ENCODE data around the gene FRRS1.
"Not testable (repeated sequence)": the region's sequence is repeated elsewhere in the genome, so short reads cannot be mapped to it uniquely, and the experiment has no call there.

Gene FRRS1

DNA sequence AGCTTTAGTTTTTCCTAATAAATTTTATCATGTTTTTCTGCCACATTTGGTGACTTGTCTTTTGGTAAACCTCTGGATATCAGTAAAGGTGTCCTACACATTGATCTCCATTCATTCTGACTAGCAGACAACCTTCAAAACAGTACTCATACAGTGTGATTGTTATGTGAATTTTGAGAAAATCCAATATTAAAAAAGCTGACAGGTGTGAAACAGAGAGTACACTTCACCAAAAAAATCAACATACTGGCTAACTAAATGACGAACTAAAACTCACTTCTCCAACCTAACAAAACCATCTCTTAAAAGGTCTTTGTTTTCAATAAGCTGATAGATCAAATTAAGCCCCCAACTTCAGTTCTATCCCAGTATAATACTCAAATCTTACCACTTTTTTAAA, 1.5 kb downstream of the FRRS1 start:
- no peak for DNase-seq

DNA sequence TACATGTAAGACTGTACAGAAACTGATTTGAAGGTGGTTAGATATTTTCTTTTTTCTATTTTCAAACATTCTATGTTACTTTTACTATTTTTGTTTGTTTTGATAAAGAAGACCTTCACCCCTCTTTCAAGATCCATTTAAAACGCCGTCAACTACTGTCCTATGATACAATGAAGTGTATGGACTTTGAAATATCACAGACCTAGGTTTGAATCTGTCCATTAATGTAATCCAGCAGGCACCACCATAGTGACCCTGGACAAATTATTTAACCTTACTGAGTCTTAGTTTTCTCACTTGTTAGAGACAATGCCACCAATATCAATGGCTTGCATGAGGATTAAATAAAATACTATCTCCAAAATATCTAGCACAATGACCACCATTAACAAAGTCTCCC, 2.0 kb downstream of the FRRS1 start:
- no peak for DNase-seq

DNA sequence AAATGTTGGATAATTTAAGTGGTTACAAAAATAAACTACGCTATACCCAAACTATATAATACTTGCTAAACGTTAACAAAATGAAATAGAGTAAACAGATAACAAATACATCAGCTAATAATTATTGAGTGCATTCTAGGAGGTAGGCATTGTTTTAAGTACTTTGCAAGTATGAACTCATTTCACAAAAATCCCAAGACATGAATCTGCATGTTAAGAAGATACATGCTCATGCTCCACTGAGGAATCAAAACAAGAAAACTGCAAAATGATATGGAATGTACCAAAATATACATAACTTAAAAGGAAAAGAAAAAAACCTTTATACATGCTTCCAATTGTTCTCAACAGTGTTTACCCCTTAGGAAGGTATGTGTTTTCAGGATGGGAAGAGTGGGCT, 2.5 kb downstream of the FRRS1 start:
- no peak for DNase-seq

DNA sequence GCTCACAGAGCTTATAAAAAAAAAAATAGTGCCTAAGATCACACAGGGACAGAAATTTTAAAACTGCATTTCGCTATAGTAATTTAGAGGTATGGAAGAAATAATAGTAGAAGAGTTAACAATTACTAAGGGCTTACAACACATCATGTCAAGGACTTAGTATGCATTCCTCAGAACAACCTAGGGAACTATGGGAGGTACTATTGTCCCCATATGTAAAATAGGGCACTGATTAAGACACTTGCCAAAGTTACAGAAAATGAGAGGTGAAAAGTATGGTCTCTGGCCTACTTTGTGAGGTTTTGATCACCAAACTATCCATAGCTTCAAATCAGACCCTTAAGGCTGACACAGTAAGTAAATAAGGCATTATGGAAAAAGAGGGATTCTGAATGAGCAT, 4.7 kb downstream of the FRRS1 start:
- DNase-seq = no peak

DNA sequence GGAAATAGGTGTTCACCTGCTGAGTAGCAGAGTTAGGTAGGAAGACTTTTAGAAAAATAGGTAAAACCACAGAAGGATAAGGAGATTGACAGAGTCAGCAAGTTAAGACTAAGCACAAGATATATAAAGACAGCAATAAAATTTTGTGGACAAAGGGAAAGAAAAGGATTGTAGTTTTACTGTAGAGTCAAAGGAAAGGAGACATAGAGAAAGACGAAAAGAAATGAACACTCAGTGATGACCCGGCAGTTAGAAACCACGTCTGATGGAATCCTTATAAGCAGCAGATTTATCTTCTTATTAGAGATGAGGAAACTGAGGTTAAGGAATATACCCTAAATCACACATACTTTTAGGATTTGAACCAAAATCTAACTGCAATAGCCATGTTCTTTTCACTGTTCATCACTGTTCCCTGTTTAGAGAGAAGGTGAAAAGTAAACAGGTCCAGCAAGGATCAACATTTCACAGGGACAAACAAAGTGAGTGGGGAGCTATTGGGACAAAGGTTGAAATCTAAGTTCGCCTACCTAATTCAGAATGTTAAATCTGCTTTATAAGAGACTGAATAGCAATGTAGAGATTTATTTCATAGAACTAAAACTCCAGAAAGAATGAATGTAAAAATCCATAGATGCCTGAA, 6.8 kb downstream of the FRRS1 start:
- no peak for DNase-seq

DNA sequence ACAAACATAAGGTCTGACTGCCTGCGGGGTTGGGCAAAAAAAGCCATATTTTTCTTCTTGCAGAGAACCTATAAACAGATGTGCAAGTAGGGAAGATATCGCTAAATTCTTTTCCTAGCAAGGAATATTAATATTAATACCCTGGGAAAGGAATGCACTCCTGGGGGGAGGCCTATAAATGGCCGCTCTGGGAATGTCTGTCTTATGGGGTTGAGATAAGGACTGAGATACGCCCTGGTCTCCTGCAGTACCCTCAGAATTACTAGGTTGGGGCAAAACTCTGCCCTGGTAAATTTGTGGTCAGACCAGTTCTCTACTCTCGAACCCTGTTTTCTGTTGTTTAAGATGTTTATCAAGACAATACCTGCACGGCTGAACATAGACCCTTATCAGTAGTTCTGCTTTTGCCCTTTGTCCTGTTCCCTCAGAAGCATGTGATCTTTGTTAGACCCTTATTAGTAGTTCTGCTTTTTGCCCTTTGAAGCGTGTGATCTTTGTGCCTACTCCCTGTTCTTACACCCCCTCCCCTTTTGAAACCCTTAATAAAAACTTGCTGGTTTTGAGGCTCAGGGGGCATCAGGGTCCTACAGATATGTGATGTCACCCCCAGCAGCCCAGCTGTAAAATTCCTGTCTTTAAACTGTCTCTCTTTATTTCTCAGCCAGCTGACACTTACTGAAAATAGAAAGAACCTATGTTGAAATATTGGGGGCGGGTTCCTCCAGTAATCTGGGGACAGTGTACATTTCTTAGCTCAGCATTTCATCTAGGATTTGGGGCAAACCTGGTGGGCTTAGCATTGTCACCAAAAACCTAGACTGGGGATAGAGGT, 7.5 kb downstream of the FRRS1 start:
- not testable (repeated sequence) for DNase-seq

DNA sequence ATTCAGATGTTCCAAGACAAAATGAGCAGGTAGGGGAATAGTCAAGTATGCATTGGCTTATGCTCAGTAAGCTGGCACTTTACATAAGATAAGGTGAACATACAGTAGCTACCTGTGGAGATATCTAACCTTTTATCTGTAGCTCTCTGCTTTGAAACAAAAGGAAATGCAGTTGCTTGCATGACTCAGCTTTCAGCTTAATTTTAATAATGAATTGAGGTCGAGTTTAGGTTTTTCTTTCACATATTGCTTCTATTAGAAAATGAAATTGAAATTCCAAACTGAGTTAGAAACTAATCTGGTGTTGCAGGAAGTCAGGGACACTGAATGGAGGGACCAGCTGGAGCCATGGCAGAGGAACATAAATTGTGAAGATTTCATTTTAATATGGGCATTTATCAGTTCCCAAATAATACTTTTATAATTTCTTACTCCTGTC, 8.3 kb downstream of the FRRS1 start:
- no peak for DNase-seq

DNA sequence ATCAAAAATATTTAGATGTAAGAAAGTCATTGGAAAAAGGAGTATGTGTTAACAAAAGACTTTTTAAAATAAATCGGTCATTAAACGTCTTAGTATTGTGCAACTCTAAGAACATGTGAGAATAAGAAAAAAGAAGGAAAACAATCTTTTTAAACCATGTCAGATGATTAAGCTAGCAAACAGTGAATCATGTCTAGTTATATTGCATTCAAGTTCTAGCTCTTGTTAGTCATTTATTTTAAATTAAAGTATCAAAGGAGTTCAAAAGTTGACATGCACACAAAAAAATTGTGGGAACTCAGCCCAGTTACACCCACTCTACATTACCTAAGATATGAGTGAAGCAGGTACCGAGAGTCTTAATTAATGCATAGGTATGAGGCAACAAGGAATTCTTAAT, 9.8 kb downstream of the FRRS1 start:
- no peak for DNase-seq

DNA sequence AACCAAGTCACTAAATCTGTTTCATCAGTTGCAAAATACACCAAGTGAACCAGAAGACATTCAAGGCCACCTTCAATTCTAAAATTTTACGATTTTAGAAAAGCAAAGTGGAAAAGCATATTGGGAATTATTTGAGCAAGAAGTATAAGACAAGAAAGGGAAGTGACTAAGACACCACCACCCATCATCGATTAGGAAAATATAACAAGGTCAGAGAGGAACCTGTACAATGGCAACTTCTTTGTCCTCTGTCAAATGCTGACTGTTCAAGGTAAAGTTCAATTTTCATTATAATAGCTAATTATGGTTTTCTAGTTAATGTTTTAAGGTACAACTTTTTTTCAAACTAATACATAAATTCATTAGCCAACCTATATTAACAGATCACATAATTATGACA, 10.8 kb downstream of the FRRS1 start:
- DNase-seq = no peak

DNA sequence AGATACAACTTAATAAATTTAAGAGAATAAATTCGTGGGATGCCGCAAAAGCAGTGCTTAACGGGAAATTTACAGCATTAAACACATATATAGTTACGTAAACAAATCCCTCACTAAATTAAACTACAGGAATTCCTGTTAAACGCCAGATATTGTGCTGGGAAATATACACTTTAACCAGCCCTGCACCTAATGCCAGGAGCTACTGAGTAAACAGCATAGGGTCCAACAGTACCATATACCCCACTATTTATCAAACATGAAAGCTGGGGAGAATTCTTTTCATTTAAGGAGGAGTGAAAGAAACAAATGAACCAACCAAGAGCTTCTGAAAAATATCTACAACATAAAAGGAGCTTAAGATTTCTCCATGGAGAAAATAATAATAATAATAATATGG, 11.7 kb downstream of the FRRS1 start:
- DNase-seq = no peak

DNA sequence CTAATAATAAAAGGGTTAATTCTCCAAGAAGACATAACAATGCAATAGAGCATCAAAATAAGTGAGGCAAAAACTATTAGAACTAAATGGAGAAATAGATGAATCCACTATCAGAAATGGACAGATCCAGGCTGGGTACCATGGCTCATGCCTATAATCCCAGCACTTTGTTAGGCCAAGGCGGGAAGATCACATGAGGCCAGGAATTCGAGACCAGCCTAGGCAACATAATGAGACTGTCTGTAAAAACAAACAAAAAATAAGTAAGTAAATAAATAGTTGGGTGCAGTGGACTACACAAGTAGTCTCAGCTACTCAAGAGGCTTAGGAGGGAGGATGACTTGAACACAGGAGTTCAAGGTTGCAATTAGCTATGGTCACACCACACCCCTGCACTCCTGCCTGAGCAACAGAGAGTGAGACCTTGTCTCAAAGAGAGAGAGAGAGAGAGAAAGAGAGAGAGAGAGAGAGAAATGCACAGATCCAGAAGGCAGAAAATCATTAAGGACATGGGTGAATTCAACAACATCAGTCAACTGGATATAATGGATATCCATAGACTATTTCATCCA, 12.3 kb downstream of the FRRS1 start:
- DNase-seq = no peak

DNA sequence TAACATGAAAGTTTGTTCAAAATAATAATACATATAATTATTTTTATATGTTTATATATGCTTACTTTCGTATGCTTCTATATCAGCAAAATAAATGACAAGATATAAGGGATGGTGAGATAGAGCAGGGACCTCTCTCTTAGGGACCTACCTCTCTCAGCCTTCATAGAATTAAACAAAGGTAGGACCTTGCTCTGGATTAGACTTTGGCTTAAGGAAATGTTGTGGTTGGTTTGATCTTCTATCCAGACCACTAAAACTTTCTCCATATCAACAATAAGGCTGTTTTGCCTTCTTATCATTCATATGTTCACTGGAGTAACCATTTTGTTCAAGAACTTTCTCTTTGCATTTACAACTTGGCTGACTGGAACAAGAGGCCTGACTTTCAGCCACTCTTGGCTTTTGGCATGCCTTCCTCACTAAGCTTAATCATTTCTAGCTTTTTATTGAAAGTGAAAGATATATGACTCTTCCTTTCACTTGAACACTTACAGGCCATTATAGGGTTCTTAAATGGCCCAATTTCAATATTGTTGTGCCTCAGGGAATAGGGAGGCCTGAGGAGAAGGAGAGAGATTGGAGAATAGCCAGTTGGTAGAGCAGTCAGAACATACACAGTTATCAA, 14.4 kb downstream of the FRRS1 start:
- no peak for DNase-seq

DNA sequence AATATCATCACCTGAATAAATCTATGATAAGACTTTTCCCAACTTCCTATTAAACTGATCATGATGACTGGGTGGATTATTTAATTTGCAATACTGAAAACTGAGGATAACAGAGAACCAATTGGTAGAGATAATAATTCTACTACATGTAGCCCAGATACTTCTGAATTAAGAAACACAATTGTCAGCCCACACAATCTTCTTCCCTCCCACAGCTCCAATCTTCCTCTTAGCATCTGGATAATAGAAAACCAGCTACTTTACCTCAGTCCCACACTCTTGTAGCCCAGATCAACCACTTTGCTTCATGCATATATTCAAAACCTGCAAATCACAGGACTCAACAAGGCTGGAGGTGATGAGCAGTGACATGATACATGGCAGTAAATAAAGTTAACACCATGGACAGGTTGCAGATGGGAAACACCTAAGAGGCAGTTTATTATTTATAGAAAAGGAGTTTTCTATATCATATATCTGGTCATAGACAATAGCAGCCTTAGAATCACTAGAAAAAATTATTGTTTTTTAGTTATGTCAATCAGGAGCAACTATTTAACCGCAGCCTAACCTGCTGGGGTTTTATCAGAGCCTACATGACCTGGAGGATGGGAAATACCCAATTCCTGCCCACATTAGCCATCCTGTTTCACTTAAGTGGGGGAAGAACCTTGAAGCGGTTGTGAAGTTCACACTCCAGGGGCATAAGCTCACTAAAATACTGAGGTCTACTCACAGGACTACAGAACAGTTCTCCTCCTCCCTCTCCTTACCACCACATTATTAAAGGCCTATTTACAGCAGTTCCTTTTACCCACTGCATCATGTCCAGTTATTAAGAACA, 16.7 kb downstream of the FRRS1 start:
- no peak for DNase-seq

DNA sequence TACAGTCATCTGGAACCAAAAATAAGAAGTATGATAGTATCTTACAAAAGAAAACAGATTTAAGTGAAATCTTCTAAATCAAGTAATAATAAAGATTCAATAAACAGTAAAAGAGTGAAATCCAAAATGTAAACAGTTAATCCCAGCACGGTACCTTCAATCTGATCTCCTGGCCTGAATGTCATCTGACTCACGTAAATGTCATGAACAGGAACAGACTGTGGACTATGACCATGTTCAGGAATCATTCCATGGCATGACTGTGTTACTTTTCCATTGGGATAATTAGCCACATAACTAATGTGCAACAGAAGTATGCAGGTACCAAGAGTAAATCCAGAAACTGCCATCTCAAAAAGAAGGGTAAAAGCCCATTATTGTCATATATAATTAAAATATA, 18.0 kb downstream of the FRRS1 start:
- no peak for DNase-seq

DNA sequence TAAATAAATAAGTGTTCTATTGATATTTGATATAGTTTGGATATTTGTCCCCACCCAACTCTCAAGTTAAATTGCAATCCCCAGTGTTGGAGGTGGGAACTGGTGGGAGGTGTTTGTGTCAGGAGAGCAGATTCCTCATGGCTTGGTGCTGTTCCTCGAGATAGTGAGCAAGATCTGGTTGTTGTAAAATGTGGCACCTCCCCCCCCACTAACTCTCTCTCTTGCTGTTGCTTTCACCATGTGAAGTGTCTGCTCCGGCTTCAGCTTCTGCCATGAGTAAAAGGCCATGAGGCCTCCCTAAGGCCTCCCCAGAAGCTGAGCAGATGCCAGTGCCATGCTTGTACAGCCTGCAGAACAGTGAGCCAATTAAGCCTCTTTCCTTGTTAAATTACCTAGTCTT, 20.8 kb downstream of the FRRS1 start:
- DNase-seq = no peak

DNA sequence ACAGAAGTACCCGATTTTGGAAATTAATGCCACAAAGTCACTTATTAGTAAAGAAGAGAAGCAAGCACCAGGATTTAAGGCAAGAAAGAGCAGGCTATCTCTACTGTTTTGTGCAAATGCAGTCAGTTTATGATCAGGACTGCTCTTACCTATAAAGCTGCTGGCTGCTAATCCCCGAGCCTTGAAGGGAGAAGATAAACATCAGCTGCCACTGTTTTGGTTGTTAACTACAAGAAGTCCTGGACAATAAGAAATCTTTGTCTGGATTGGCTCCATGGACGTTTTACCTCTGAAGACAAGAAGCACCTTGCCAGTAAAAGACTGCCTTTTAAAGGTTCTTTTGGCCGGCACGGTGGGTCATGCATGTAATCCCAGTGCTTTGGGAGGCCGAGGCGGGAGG, 21.4 kb downstream of the FRRS1 start:
- no peak for DNase-seq

DNA sequence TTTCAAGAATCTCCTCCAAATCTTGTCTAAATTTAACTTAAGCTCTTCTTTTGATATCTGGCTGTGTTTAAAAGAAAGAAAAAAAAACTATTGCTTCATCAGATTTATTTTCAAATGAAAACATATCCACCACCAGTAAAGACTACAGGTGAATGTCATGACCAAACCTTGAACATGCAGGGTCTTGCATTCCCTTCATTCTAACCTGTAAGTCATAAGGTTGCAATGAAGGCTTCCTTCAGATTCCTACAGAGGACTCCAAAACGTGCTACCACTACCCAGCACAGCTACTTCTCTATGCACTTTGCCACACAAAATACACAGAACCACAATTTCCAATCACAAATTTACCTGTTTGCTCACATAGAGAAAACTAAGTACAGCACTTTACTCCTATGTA, 26.3 kb downstream of the FRRS1 start:
- DNase-seq = no peak

DNA sequence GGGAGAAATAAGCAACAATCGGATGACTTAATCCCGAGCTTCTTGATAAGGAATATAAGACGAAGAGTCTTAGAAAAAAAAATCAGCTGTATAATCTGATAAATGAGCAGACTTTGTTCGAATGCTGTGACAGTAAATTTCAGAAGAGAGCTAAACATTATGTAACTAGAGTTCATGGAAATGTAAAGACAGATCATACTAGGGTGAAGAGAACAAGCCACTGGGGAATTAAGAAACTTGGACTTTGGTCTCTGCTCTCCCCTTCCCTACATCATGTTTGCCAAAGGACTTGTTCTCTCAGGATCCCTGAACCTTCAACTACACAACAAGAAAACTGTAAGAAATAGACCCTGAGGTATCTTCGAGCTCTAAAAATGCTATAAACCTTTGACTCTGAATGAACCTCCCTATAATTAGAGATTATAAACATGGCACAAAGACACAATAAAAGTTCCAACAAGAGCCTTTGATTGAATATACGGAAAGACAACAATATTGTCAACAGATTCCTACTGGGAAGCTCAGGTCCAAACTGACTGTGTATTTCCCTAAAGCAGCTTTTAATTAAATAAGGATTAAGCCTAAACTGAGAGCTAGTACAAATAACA, 27.5 kb downstream of the FRRS1 start:
- DNase-seq = no peak

DNA sequence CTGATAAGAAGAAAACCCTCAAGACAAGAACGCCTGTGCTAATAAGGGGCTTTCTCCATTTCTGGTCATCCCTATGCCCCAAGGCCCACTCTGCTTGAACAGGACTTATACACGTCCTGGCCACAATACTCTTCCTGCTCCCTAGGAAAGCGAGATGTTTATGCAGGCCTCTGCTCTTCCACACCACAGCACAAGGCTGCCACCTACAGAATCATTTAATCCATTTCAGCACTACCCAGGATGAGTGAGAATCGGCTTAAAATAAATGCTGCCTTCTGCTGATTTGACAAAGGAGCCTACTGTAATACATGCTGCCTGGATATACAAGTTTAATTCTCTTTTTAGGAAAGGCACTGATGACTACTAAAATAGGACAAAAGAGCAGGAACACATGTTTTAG, 29.4 kb downstream of the FRRS1 start:
- no peak for DNase-seq

DNA sequence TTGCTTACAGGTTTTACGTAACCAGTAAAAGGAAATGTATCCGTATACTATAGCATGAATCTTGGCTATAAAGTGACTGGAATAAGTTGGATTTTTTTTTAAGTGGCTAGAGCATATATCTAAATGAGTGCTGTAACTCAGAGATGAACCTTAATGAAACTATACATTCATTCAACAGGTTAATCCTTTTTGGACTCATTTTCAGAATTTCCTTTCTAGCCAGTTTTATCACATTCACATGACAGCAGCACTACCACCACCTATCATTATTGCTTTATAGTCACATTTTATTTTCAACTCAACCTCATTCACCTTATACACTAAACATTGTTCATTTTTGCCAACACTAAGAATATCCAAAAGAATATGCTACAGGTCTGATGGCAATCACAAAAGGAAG, 30.6 kb downstream of the FRRS1 start:
- DNase-seq = no peak

DNA sequence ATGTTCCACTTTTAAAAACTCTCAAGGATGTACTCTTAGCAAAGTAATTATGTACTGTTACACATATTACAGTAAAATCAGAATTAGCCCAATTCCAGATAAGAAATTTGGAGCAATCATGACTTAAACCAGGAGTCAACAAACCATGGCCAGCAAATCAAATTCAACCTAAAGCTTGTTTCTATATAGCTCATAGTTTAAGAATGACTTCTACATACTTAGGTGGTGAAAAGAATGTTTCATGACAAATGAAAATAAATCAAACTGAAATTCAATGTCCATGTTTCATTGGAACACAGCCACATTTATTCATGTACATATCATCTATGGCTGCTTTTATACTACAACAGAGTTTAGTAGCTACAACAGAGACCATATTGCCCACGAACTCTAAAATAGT, 35.1 kb downstream of the FRRS1 start:
- DNase-seq = no peak

DNA sequence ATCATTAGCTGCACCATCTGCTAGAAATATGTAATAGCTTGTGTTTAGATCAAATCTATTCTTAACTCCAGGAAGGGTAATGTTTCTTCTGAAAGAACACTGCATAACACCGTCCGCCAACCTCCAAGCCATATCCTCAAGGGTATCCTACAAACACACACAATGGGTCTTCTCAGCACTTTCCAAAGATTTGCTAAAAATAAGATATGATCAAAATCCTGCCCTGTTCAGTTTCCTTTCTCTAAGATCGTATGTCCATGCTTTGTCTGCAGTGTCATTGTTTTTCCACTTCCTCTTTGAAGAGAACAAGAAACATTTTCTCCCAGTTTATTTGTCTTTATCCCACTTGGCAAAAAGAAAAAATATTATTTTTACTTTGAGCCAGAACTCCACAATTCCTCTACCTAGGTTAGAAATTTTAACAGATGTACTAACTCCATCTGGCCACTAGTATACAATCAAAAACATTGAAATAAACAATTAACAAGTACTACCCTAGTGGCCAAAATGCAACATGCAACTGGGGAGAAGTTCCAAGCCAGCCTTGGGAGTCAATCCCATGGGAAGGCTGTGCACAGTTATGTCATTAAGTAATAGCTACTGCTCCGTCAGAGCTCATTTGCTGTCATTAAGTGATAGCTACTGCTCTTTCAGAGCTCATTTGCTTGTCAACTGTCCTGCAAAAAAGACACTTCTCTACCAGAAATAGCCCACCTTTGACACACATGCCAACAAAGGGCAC, 37.8 kb downstream of the FRRS1 start:
- DNase-seq = no peak
